Naive thymus-derived CD8-positive, alpha-beta T cell (primary cell): ENCODE data around the gene ASGR2. TPM values are rescaled to one million over a fixed set of nuclear protein-coding genes. Genes with fewer than 3 reads are reported as not detected.
"Not testable (repeated sequence)": the region's sequence is repeated elsewhere in the genome, so short reads cannot be mapped to it uniquely, and the experiment has no call there.

ENCODE experiments used
- ATAC-seq, 2 donors: fragments of 150-1000 bp; cut with Tn5 transposase in 1 of 2; sonication (Bioruptor Pico), chemical (Tn5 transposase) in 1 of 2; 1 replicate in 1 of 2; 2 replicates in 1 of 2; pipeline ENCODE4 v1.10.0; 2021; ENCODE audit warnings: mild to moderate bottlenecking in 2 of 2, moderate library complexity in 2 of 2
- POLR2A ChIA-PET: fragments of 350-600 bp; sonication (Branson Sonifier 250); formaldehyde crosslinking; loops from one replicate; lab custom pipeline; 2021; ENCODE audit warnings: antibody characterized with exemption; lab: Charles Lee
- DNase-seq, 10 donors: peaks; one replicate each; pipeline versions ENCODE4 v3.0.0 to v3.0.0-alpha.2; 2020 to 2022
- H3K27ac Mint-ChIP-seq, 10 donors: one replicate each; pipeline ENCODE4 v1.8.0; 2020 to 2022; ENCODE audit warnings: mild to moderate bottlenecking in 10 of 10, mixed read lengths in 10 of 10, moderate library complexity in 4 of 10, inconsistent platforms in 1 of 10
- H3K27me3 Mint-ChIP-seq, 5 donors: one replicate each; pipeline ENCODE4 v1.8.0; 2021 to 2022; ENCODE audit warnings: mixed read lengths in 5 of 5
- H3K36me3 Mint-ChIP-seq, 3 donors: one replicate each; pipeline ENCODE4 v1.8.0; 2020 to 2022; ENCODE audit warnings: mixed read lengths in 3 of 3, mild to moderate bottlenecking in 2 of 3, inconsistent platforms in 1 of 3
- H3K4me1 Mint-ChIP-seq, 4 donors: one replicate each; pipeline ENCODE4 v1.8.0; 2021 to 2022; ENCODE audit warnings: mixed read lengths in 4 of 4
- H3K4me3 Mint-ChIP-seq, 10 donors: one replicate each; pipeline ENCODE4 v1.8.0; 2020 to 2022; ENCODE audit warnings: mild to moderate bottlenecking in 10 of 10, mixed read lengths in 10 of 10, moderate library complexity in 6 of 10, inconsistent platforms in 1 of 10
- H3K9me3 Mint-ChIP-seq, 9 donors: one replicate each; pipeline ENCODE4 v1.8.0; 2020 to 2022; ENCODE audit warnings: mixed read lengths in 9 of 9, mild to moderate bottlenecking in 3 of 9, inconsistent platforms in 1 of 9, moderate library complexity in 1 of 9
- polyA plus RNA-seq, 3 donors: library from polyadenylated mRNA; unstranded; fragments of 300-500 nt; fragmentation: Illumina TruSeq; gene quantifications; one replicate each; pipeline ENCODE4 v1.2.3, GENCODE V29; 2021
- total RNA-seq, 8 experiments: library from RNA in 2 of 8; stranded (reverse) in 2 of 8; gene quantifications; one replicate each; pipeline ENCODE4 v1.2.3 and lab custom pipeline; 2021 to 2026

ASGR2 gene
- total and polyA plus RNA-seq, 5 experiments from 2014 or later = not detected

DNA sequence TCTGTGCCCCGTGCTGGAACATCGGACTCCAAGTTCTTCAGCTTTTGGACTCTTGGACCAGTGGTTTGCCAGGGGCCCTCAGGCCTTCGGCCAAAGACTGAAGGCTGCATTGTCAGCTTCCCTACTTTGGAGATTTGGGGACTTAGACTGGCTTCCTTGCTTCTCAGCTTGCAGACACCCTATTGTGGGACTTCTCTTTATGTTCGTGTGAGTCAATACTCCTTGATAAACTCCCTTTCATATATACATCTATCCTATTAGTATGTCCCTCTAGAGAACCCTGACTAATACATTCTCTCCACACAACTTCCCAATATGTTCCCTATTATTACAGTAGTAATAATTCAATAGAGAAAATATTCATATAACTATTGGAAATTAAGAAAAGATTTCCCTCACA is 9.2 kb upstream of the ASGR2 start:
- DNase-seq (no peak), ATAC-seq (no peak)
- H3K9me3 Mint-ChIP-seq = no peaks in the 10 kb centered on the region
- peaks cover 10 to 46% (median 23%) of the 10 kb centered on the region in 5 donors for H3K27me3 Mint-ChIP-seq
- H3K27ac Mint-ChIP-seq = no peak overlapping the region
- H3K4me3 Mint-ChIP-seq = no peak overlapping the region
- POLR2A ChIA-PET = no interaction called here
- H3K4me1 Mint-ChIP-seq = peaks cover 0 to 14% (median 1%) of the 10 kb centered on the region in 4 donors
- no peaks in the 10 kb centered on the region for H3K36me3 Mint-ChIP-seq

DNA sequence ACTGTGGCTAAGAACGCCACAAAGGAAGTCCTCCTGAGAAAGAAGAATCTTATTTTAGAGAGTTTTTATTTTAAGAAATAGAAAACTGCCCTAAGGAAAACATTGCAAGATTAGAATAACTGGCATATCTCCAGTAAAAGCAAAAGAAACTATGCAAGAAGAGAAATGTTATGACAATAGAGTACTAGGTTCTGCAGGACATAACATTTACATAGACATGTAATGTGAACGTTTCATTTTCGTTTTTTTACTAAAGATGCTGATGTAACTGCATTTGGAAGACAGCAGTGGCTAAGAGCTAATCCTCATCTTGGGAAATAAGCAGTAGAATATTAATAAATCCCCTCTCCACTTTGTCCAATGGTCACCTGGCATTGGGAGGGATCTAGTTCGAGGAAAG is 7.8 kb upstream of the ASGR2 start:
- Mint-ChIP-seq H3K4me3 (no peak overlapping the region), H3K4me1 (peaks cover 0 to 14% (median 1%) of the 10 kb centered on the region in 4 donors), H3K27ac (no peak overlapping the region), H3K36me3 (no peaks in the 10 kb centered on the region), H3K9me3 (no peaks in the 10 kb centered on the region), H3K27me3 (peaks cover 10 to 46% (median 23%) of the 10 kb centered on the region in 5 donors)
- DNase-seq (no peak), ATAC-seq (no peak)
- POLR2A ChIA-PET = interaction anchor here (0.6 kb wide), 1 partner anchor 82 kb away, joined by 5 read pairs; no protein-coding TSS in a partner anchor

- H3K36me3 Mint-ChIP-seq, H3K9me3 Mint-ChIP-seq, H3K4me3 Mint-ChIP-seq, ATAC-seq, DNase-seq, H3K27ac Mint-ChIP-seq: not testable (repeated sequence)
- POLR2A ChIA-PET = interaction anchor here (0.6 kb wide), 1 partner anchor 180 kb away, joined by 5 read pairs; no protein-coding TSS in a partner anchor
- Mint-ChIP-seq H3K4me1 (peaks cover 0 to 14% (median 1%) of the 10 kb centered on the region in 4 donors), H3K27me3 (peaks cover 10 to 38% (median 21%) of the 10 kb centered on the region in 5 donors)
These were observed 6.0 kb upstream of the ASGR2 start for GRCh38 chr17:7120635-7121034.

DNA sequence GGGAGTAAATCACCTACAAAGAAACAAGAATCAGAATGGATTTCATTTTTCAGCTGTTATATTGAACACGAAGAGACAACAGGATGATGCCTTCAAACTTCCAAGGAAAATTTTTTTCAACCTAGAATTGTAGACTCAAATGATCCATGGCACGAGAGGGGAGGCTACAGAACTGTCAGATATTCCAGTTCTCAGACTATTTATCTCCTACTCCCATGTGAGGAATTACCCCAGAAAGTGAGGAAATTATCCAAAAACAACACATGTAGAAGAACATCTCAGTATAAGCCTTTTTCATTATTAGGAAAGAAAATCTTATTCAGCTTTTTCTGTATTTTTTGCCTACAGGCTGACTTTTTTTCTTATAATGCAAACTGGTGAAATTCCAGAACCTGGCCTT is 5.5 kb upstream of the ASGR2 start:
- no peak overlapping the region for H3K4me3 Mint-ChIP-seq
- no peaks in the 10 kb centered on the region for H3K36me3 Mint-ChIP-seq
- DNase-seq (no peak), ATAC-seq (no peak)
- H3K4me1 Mint-ChIP-seq = peaks cover 0 to 14% (median 1%) of the 10 kb centered on the region in 4 donors
- POLR2A ChIA-PET = no interaction called here
- H3K9me3 Mint-ChIP-seq = no peaks in the 10 kb centered on the region
- peak overlapping the region in 1 of 10 donors; percentile 15 for H3K27ac Mint-ChIP-seq
- H3K27me3 Mint-ChIP-seq = peaks cover 10 to 38% (median 21%) of the 10 kb centered on the region in 5 donors

DNA sequence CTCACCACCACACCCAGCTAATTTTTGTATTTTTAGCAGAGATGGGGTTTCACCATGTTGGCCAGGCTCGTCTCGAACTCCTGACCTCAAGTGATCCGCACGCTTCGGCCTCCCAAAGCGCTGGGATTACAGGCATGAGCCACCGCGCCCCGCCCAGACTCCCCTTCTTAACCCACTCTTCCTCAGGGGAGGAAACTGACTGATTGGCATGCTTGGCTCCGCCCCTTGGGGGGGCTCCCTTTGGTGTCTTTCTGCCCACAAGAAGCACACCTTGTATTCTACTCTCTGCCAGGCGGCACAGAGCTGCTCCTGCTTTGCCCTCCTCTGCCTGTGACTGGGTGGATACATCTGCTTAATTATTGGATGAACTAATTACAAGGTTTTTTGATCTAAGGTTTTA is 4.7 kb upstream of the ASGR2 start:
- H3K9me3 Mint-ChIP-seq = no peaks in the 10 kb centered on the region
- H3K27me3 Mint-ChIP-seq = peaks cover 10 to 38% (median 21%) of the 10 kb centered on the region in 5 donors
- no peaks in the 10 kb centered on the region for H3K36me3 Mint-ChIP-seq
- no peak overlapping the region for H3K27ac Mint-ChIP-seq
- H3K4me1 Mint-ChIP-seq = peaks cover 0 to 14% (median 1%) of the 10 kb centered on the region in 4 donors
- no peak for DNase-seq
- no peak for ATAC-seq
- no peak overlapping the region for H3K4me3 Mint-ChIP-seq
- POLR2A ChIA-PET = no interaction called here

DNA sequence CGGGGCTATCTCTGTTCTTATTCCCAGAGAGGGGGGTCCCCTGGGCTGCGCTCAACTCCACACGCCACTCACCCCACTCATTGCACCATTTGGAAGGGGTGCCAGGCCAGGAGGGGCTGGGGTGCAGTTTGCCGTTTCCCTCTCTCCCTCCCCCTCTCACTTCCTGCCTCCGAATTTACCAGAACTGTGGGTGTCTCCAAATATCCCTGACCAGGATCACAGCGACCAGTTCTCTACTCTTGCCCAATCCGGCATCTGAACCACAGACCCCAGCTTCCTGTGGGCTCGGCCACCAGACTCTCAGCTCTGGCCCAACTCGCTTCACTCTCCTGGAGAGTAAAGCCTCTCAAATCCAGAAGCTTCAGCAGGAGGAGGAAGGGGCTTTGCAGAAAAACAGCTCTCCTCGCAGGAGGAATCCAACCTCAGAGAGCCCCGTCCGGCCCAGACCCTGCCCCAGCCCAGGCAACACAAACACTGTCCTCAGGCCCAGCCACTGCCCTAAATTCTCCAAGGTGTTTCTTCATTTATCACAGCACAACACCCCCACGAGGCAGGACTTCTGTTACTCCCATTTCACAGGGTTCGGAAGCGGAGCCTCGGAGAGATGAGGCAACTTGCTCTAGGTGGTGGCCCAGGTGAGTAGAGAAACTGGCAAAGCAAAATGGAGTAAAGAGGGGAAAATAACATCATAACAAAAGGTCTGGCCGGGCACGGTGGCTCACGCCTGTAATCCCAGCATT is 423 bp upstream of the ASGR2 start:
- Mint-ChIP-seq H3K4me3 (no peak overlapping the region), H3K27ac (peak overlapping the region in 1 of 10 donors; percentile 43), H3K27me3 (peaks cover 10 to 13% (median 11%) of the 10 kb centered on the region in 5 donors), H3K9me3 (no peaks in the 10 kb centered on the region), H3K36me3 (no peaks in the 10 kb centered on the region), H3K4me1 (peaks cover 0 to 13% (median 0%) of the 10 kb centered on the region in 4 donors)
- ATAC-seq (no peak), DNase-seq (no peak)
- POLR2A ChIA-PET = no interaction called here

- ATAC-seq (no peak), DNase-seq (no peak)
- no peak overlapping the region for H3K27ac Mint-ChIP-seq
- no peak overlapping the region for H3K4me3 Mint-ChIP-seq
- no peaks in the 10 kb centered on the region for H3K9me3 Mint-ChIP-seq
- H3K4me1 Mint-ChIP-seq = peaks cover 6 to 18% (median 7%) of the 10 kb centered on the region in 4 donors
- no peaks in the 10 kb centered on the region for H3K36me3 Mint-ChIP-seq
- peaks cover 0 to 16% (median 7%) of the 10 kb centered on the region in 5 donors for H3K27me3 Mint-ChIP-seq
- POLR2A ChIA-PET = no interaction called here
These were observed 1.1 kb downstream of the ASGR2 start for GRCh38 chr17:7113273-7114071.

DNA sequence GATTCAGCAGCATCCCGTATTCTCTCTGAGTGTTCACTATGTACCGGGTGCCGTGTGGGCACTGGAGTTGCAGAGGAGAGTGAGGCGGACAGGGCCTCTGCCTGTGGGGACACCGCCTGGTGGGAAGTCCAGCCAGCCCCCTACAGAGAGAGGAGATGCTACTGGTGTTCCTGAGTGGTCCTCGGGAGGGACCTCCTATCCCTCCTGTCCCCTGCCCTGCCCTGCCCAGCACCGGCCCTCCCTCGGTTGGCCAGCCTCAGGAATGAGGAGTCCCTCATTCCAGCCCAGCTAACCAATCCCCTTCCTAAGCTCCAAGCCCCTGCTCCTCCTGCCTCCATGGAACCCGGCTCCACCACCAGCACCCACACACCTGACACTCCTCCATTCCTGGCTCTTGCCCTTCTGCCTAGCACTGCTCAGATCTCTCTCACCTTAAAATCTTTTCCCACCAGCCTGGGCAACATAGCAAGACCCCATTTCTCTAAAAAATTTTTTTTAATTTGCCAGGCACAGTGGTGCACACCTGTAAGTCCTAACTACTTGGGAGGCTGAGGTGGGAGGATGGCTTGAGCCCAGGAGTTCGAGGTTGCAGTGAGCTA is 2.0 kb downstream of the ASGR2 start:
- H3K36me3 Mint-ChIP-seq = no peaks in the 10 kb centered on the region
- POLR2A ChIA-PET = no interaction called here
- peaks cover 0 to 16% (median 7%) of the 10 kb centered on the region in 5 donors for H3K27me3 Mint-ChIP-seq
- H3K27ac Mint-ChIP-seq = no peak overlapping the region
- no peak for DNase-seq
- no peaks in the 10 kb centered on the region for H3K9me3 Mint-ChIP-seq
- H3K4me1 Mint-ChIP-seq = peaks cover 6 to 18% (median 7%) of the 10 kb centered on the region in 4 donors
- H3K4me3 Mint-ChIP-seq = no peak overlapping the region
- no peak for ATAC-seq

DNA sequence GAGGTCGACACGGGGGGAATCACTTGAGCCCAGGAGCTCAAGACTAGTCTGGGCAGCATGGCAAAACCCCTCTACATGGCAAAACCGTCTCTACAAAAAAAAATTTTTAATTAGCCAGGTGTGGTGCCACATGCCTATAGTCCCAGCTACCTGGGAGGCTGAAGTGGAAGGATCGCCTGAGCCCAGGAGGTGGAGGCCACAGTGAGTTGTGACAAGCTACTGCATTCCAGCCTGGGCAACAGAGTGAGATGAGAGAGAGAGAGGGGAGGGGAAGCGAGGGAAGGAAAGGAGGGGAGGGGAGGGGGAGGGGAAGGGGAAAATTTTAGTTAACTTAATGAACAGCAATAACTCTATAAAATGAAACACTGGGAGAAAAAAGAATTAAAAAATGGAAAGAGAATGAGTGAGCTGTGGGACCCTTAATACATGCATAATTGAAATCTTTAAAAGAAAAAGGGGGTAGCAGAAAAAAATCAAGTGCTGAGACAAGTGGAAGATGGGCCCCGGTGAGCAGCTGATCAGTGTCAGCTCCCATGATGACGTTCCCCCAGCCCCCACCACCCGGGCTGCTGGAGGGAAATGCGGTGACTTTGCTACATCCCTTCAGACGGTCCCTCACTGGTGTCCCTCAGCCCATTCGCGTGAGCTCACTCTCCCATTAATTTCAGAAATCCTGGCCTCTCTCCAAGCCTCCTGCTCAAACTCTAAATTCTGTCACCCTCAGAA is 2.7 kb downstream of the ASGR2 start:
- Mint-ChIP-seq H3K4me1 (peaks cover 6 to 18% (median 7%) of the 10 kb centered on the region in 4 donors), H3K36me3 (no peaks in the 10 kb centered on the region), H3K27ac (no peak overlapping the region), H3K27me3 (peaks cover 0 to 16% (median 10%) of the 10 kb centered on the region in 5 donors), H3K4me3 (no peak overlapping the region), H3K9me3 (no peaks in the 10 kb centered on the region)
- ATAC-seq = no peak
- POLR2A ChIA-PET = no interaction called here
- DNase-seq = no peak

DNA sequence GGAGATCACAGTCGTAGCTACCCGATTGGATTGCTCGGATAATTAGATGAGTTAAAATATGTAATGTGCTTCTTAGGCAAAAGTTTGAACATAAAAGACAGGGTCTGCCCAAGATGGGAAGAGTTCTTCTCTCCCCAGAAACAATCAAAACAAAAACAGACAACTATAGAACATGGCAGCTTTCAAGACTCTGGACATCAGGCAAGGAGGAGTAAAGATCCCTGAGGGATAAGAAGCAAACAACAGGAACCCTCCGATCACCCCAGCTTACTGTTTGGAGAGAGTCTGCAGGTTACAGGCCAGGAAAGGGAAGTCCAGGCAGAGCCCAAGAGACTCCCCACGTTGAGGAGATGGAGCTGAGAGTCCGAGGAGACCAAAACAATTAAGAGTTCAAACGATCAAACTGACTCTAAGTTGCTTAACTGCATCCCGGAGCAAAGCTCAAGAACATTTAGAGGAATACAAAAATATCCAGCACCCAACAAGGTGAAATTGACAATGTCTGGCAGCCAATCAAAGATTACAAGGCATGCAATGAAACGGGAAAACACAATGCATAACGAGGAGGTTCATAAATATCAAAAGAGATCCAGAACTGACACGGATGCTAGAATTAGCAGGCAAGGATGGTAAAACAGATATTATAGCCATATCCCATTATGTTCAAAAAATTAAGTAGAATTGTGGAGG is 3.9 kb downstream of the ASGR2 start:
- Mint-ChIP-seq H3K27ac (peak overlapping the region in 1 of 10 donors; percentile 34), H3K4me3 (no peak overlapping the region), H3K27me3 (peaks cover 0 to 16% (median 10%) of the 10 kb centered on the region in 5 donors), H3K4me1 (peaks cover 6 to 18% (median 7%) of the 10 kb centered on the region in 4 donors), H3K36me3 (no peaks in the 10 kb centered on the region), H3K9me3 (no peaks in the 10 kb centered on the region)
- DNase-seq (no peak), ATAC-seq (no peak)
- POLR2A ChIA-PET = interaction anchor here (0.7 kb wide), 1 partner anchor 35 kb away, joined by 3 read pairs; no protein-coding TSS in a partner anchor

DNA sequence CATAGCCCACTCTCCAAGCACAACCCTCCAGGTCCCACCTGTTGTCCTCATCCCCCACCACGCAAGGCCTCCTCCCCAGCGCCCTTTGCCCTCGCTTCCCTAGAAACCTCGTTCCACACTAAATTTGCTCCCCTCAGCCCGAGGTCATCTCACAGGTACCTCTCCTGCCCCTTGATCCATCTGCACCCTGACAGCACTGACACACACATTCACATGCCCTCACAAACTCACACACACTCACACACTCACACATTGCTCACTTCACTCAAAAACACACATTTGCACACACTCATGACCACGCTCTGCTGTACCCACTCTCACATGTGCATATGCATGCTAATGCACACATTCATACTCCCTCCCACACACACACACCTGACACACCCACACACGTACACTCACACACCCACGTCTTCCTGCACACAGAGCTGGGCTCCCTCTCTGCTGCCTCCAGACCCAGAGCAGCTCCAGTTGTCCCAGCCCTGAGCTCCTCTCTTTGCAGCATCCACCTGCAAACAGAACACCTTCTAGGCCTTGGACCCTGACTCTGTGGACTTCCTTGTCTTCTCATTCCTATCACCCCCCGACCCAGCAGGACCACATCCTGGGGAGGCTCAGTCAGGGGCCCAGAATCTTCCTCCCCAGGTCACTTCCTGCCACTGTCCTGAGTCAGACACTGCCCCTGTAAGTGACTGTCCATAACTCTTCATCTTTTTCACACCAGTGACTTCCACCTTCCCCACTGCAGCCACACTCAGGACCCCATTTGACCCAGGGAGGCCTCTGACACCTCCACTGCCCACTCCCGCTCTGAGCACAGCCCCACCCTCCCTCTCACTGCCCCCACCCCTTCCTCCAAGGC is 4.9 kb downstream of the ASGR2 start:
- ATAC-seq = no peak
- Mint-ChIP-seq H3K27ac (peak overlapping the region in 5 of 10 donors; percentile 4 to 63 (median 27)), H3K27me3 (peaks cover 0 to 16% (median 10%) of the 10 kb centered on the region in 5 donors), H3K9me3 (no peaks in the 10 kb centered on the region), H3K36me3 (no peaks in the 10 kb centered on the region), H3K4me1 (peaks cover 6 to 18% (median 7%) of the 10 kb centered on the region in 4 donors), H3K4me3 (no peak overlapping the region)
- DNase-seq = no peak
- POLR2A ChIA-PET = no interaction called here
